Measurements from ENCODE around the gene BICD2.

Gene BICD2

DNA sequence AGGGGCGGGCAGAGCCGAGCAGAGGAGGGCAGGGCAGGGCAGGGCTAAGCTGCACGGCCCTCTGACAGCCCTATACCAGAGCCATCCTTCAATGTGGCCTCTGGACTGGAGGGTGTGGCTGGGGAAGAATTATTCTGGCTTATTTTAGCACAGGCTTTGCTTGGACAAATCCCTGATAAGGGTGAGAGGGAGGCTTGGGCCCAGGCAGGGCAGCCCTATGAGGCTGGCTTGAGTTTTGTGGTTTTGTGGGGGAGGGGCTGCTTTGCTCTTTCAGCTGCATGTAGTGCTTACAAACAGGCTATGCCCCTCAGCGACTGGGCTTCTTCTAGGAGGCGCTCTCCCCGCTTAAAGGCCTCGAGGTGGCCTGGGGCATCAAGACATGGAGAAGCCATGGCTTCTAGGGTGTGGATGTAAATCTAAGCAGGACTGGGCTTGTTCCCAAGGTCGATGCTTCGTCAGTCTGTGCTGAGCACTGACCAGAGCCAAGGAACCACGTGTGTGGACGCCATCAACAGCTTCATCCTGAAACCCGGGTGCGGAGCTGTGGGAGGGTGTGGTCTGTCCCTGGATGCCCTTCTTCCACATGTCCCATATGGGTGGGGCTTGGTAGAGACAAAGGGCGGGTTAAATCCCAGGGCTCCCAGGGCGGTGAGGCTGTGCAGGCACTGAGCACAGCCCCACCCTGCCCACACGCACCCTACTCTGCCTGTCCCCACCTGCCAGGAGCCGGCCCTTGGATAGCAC, 49.0 kb downstream of the BICD2 start:
- H3F3A ChIP-seq (ENCODE audit: control insufficient read depth, insufficient read depth), result no peaks in the 10 kb centered on the region; the same call in 1 of the 2 replicates
- H3K4me3 ChIP-seq (ENCODE audit: low read length), result no peak overlapping the region
- no peak for TF ChIP-seq EZH2phosphoT487 (IDR thresholded peaks at IDR 0.05; ENCODE audit: borderline replicate concordance, low read length)
- TF ChIP-seq, protein P1, sequence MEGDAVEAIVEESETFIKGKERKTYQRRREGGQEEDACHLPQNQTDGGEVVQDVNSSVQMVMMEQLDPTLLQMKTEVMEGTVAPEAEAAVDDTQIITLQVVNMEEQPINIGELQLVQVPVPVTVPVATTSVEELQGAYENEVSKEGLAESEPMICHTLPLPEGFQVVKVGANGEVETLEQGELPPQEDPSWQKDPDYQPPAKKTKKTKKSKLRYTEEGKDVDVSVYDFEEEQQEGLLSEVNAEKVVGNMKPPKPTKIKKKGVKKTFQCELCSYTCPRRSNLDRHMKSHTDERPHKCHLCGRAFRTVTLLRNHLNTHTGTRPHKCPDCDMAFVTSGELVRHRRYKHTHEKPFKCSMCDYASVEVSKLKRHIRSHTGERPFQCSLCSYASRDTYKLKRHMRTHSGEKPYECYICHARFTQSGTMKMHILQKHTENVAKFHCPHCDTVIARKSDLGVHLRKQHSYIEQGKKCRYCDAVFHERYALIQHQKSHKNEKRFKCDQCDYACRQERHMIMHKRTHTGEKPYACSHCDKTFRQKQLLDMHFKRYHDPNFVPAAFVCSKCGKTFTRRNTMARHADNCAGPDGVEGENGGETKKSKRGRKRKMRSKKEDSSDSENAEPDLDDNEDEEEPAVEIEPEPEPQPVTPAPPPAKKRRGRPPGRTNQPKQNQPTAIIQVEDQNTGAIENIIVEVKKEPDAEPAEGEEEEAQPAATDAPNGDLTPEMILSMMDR (IDR thresholded peaks at IDR 0.05; ENCODE audit: low read depth, low read length, poor library complexity, severe bottlenecking), result no peak
- H3K4me1 ChIP-seq (ENCODE audit: control insufficient read depth, low read length), result peaks cover 50% of the 10 kb centered on the region
- no peaks in the 10 kb centered on the region for H3K9me2 ChIP-seq (replicated peaks; ENCODE audit: control insufficient read depth, low read length)
- H4K20me1 ChIP-seq (ENCODE audit: control insufficient read depth, insufficient read depth, low read depth, low read length), result 0 out of 2 replicates have a peak, but pooled peaks cover 2% of the 10 kb centered on the region
- H3K27ac ChIP-seq (ENCODE audit: low read depth, low read length), result no peak overlapping the region
- H3K4me2 ChIP-seq (ENCODE audit: low read length), result no peak overlapping the region
- peaks cover 97% of the 10 kb centered on the region for H3K36me3 ChIP-seq (ENCODE audit: control insufficient read depth, low read length)
- H3K9me3 ChIP-seq (ENCODE audit: control insufficient read depth, insufficient read depth, low read length), result no peaks in the 10 kb centered on the region
- H3K79me2 ChIP-seq (ENCODE audit: control insufficient read depth, low read length), result peaks cover 28% of the 10 kb centered on the region
- no peaks in the 10 kb centered on the region for H3K27me3 ChIP-seq (ENCODE audit: control insufficient read depth, low read length)

GRCh38 chr9:92714787-92715487, 49.7 kb downstream of the BICD2 start:
- no peak for TF ChIP-seq EZH2phosphoT487 (IDR thresholded peaks at IDR 0.05; ENCODE audit: borderline replicate concordance, low read length)
- TF ChIP-seq, protein P1 (IDR thresholded peaks at IDR 0.05; ENCODE audit: low read depth, low read length, poor library complexity, severe bottlenecking), result no peak
- Histone ChIP-seq H3K27ac (ENCODE audit: low read depth, low read length) (no peak overlapping the region), H3K27me3 (ENCODE audit: control insufficient read depth, low read length) (no peaks in the 10 kb centered on the region), H3K9me2 (replicated peaks; ENCODE audit: control insufficient read depth, low read length) (no peaks in the 10 kb centered on the region), H4K20me1 (ENCODE audit: control insufficient read depth, insufficient read depth, low read depth, low read length) (0 out of 2 replicates have a peak, but pooled peaks cover 2% of the 10 kb centered on the region), H3K4me2 (ENCODE audit: low read length) (no peak overlapping the region), H3K9me3 (ENCODE audit: control insufficient read depth, insufficient read depth, low read length) (no peaks in the 10 kb centered on the region), H3K4me3 (ENCODE audit: low read length) (no peak overlapping the region), H3F3A (ENCODE audit: control insufficient read depth, insufficient read depth) (no peaks in the 10 kb centered on the region; the same call in 1 of the 2 replicates), H3K36me3 (ENCODE audit: control insufficient read depth, low read length) (peaks cover 97% of the 10 kb centered on the region), H3K79me2 (ENCODE audit: control insufficient read depth, low read length) (peaks cover 24% of the 10 kb centered on the region), H3K4me1 (ENCODE audit: control insufficient read depth, low read length) (peaks cover 43% of the 10 kb centered on the region)

- Histone ChIP-seq H3F3A (ENCODE audit: control insufficient read depth, insufficient read depth) (no peaks in the 10 kb centered on the region; the same call in 1 of the 2 replicates), H3K27ac (ENCODE audit: low read depth, low read length) (no peak overlapping the region), H3K36me3 (ENCODE audit: control insufficient read depth, low read length) (peaks cover 94% of the 10 kb centered on the region), H3K79me2 (ENCODE audit: control insufficient read depth, low read length) (peaks cover 20% of the 10 kb centered on the region), H3K4me2 (ENCODE audit: low read length) (no peak overlapping the region), H3K27me3 (ENCODE audit: control insufficient read depth, low read length) (no peaks in the 10 kb centered on the region), H3K4me3 (ENCODE audit: low read length) (no peak overlapping the region), H3K9me3 (ENCODE audit: control insufficient read depth, insufficient read depth, low read length) (no peaks in the 10 kb centered on the region), H3K9me2 (replicated peaks; ENCODE audit: control insufficient read depth, low read length) (no peaks in the 10 kb centered on the region), H3K4me1 (ENCODE audit: control insufficient read depth, low read length) (peaks cover 40% of the 10 kb centered on the region), H4K20me1 (ENCODE audit: control insufficient read depth, insufficient read depth, low read depth, low read length) (0 out of 2 replicates have a peak, but pooled peaks cover 2% of the 10 kb centered on the region)
- TF ChIP-seq EZH2phosphoT487 (IDR thresholded peaks at IDR 0.05; ENCODE audit: borderline replicate concordance, low read length), result no peak
- TF ChIP-seq, protein P1 (IDR thresholded peaks at IDR 0.05; ENCODE audit: low read depth, low read length, poor library complexity, severe bottlenecking), result no peak
These were observed 50.6 kb downstream of the BICD2 start for GRCh38 chr9:92714016-92714415.
